Gastrocnemius medialis (tissue), 4 donors: ENCODE results near the gene PRELID1.

ENCODE experiments used
- CTCF ChIP-seq, 5 experiments: fragments of 450-650 bp in 3 of 5; fragments of 200-600 bp in 2 of 5; sonication (generic) in 2 of 5; IDR thresholded peaks in 4 of 5; conservative IDR thresholded peaks in 1 of 5; 1 replicate in 4 of 5; 2 replicates in 1 of 5; pipeline ENCODE4 v1.5.1; 2016 to 2019; ENCODE audit warnings: antibody characterized with exemption in 5 of 5, mild to moderate bottlenecking in 3 of 5, moderate library complexity in 3 of 5
- POLR2A ChIP-seq, 2 donors: fragments of 450-650 bp; IDR thresholded peaks; one replicate each; pipeline ENCODE4 v1.6.1; 2017; ENCODE audit warnings: antibody characterized with exemption in 2 of 2, mild to moderate bottlenecking in 2 of 2, moderate library complexity in 2 of 2

DNA sequence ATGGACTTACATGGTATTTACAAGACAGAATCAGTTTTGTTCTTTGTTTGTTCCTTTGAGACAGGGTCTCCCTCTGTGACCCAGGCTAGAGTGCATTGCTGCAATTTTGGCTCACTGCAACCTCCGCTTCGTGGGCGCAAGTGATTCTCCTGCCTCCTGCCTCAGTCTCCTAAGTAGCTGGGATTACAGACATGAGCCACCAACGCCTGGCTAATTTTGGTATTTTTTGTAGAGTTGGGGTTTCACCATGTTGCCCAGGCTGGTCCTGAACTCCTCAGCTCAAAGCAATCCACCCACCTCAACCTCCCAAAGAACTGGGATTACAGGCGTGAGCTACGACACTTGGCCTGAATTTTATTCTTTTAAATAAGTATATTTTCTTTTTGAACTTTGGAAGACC is 27.7 kb upstream of the PRELID1 start:
- no peak for TF ChIP-seq CTCF (IDR thresholded peaks at IDR 0.05 in 4 of 5, conservative IDR thresholded peaks at IDR 0.05 in 1 of 5)
- no peak for TF ChIP-seq POLR2A (IDR thresholded peaks at IDR 0.05)
